HG03354 (cell line): Measurements from ENCODE around the gene ABCC4.

ENCODE experiments used
- ATAC-seq: cut with Tn5 transposase; IDR thresholded peaks from one replicate; pipeline ENCODE4 v1.9.1; 2021; ENCODE audit warnings: mild to moderate bottlenecking; ENCODE audit not compliant: unreplicated experiment, poor library complexity, severe bottlenecking

ABCC4 gene

GRCh38 chr13:95301183-95301967 lies at the start of gene ABCC4:
TSS of gene ABCC4 (minus strand) at chr13:95301451. CDS start at chr13:95301314, 137 bp downstream.
- peak; percentile 88 for ATAC-seq

GRCh38 chr13:95349267-95349666 lies 48.0 kb upstream of the ABCC4 start:
- ATAC-seq: no peak

- no peak for ATAC-seq
These were observed 42.7 kb upstream of the ABCC4 start for GRCh38 chr13:95343944-95344343.

- no peak for ATAC-seq
These were observed 40.2 kb upstream of the ABCC4 start for GRCh38 chr13:95341441-95341840.

GRCh38 chr13:95338905-95339304 lies 37.7 kb upstream of the ABCC4 start:
- ATAC-seq: no peak

GRCh38 chr13:95337597-95337996 lies 36.3 kb upstream of the ABCC4 start:
- ATAC-seq: no peak

- ATAC-seq: no peak
These were observed 34.4 kb upstream of the ABCC4 start for GRCh38 chr13:95335667-95336066.

- ATAC-seq: no peak
These were observed 27.1 kb upstream of the ABCC4 start for GRCh38 chr13:95328386-95328785.

- ATAC-seq: no peak
These were observed 25.9 kb upstream of the ABCC4 start for GRCh38 chr13:95327190-95327589.

GRCh38 chr13:95326695-95327094 lies 25.4 kb upstream of the ABCC4 start:
- no peak for ATAC-seq

GRCh38 chr13:95325485-95325884 lies 24.2 kb upstream of the ABCC4 start:
- ATAC-seq: no peak

GRCh38 chr13:95323930-95324662 lies 22.8 kb upstream of the ABCC4 start:
- no peak for ATAC-seq

- no peak for ATAC-seq
These were observed 18.5 kb upstream of the ABCC4 start for GRCh38 chr13:95319551-95320274.

- no peak for ATAC-seq
These were observed 16.1 kb upstream of the ABCC4 start for GRCh38 chr13:95317039-95317989.

GRCh38 chr13:95315752-95316151 lies 14.5 kb upstream of the ABCC4 start:
- no peak for ATAC-seq

- no peak for ATAC-seq
These were observed 6.3 kb upstream of the ABCC4 start for GRCh38 chr13:95307507-95307906.

- ATAC-seq: no peak
These were observed 3.2 kb upstream of the ABCC4 start for GRCh38 chr13:95304453-95304852.

GRCh38 chr13:95301968-95302393 lies 730 bp upstream of the ABCC4 start:
- ATAC-seq: peak; percentile 8

- ATAC-seq: peak; percentile 42
These were observed 547 bp downstream of the ABCC4 start for GRCh38 chr13:95300625-95301182.
